K562 (cell line): ENCODE data around the gene AZU1. TPM values are rescaled to one million over a fixed set of nuclear protein-coding genes. Genes with fewer than 3 reads are reported as not detected.

Experiments used
- CREM ChIP-seq: IDR thresholded peaks from 2 replicates; pipeline ENCODE4 v1.6.1; 2014; ENCODE audit warnings: antibody characterized with exemption, low read depth
- EWSR1 ChIP-seq: fragments of 450-650 bp; IDR thresholded peaks from 2 replicates; pipeline ENCODE4 v1.6.1; 2018; ENCODE audit warnings: borderline replicate concordance, mild to moderate bottlenecking, low read depth, moderate library complexity; ENCODE audit not compliant: partially characterized antibody
- FOSL1 ChIP-seq: fragments of 200-800 bp; sonication (Bioruptor generic); conservative IDR thresholded peaks from 2 replicates; pipeline ENCODE4 v1.6.1; 2016; ENCODE audit warnings: missing genetic modification characterization, missing compliant biosample characterization
- MECOM ChIP-seq: fragments of 250-450 bp; sonication (Bioruptor Pico); IDR thresholded peaks from 2 replicates; pipeline ENCODE4 v1.8.0; 2022; ENCODE audit warnings: inconsistent platforms
- MEF2A ChIP-seq: IDR thresholded peaks from 2 replicates; pipeline ENCODE4 v1.6.1; 2011; ENCODE audit warnings: low read depth, mild to moderate bottlenecking, low read length, moderate library complexity; ENCODE audit not compliant: control insufficient read depth
- MXI1 ChIP-seq: IDR thresholded peaks from 2 replicates; pipeline ENCODE4 v1.6.1; 2011; ENCODE audit warnings: low read depth, mild to moderate bottlenecking, improper control_type of control experiment, low read length
- NEUROD1 ChIP-seq: fragments of 150-350 bp; IDR thresholded peaks from 2 replicates; pipeline ENCODE4 v1.6.1; 2014; ENCODE audit warnings: borderline replicate concordance, low read length, low read depth; ENCODE audit not compliant: partially characterized antibody
- POLR2G ChIP-seq: fragments of 200-400 bp; formaldehyde crosslinking; IDR thresholded peaks from 2 replicates; pipeline ENCODE4 v1.6.1; 2017; ENCODE audit warnings: low read depth, mild to moderate bottlenecking, antibody characterized with exemption, low read length, moderate library complexity
- POU5F1 ChIP-seq: fragments of 150-350 bp; IDR thresholded peaks from 2 replicates; pipeline ENCODE4 v1.6.1; 2014; ENCODE audit warnings: borderline replicate concordance, low read length, low read depth, mild to moderate bottlenecking; ENCODE audit not compliant: partially characterized antibody
- RB1 ChIP-seq: fragments of 450-650 bp; IDR thresholded peaks from 2 replicates; pipeline ENCODE4 v1.6.1; 2017; ENCODE audit warnings: low read depth, mild to moderate bottlenecking
- SLC30A9 ChIP-seq: fragments of 250-450 bp; sonication (Bioruptor Pico); IDR thresholded peaks from 2 replicates; pipeline ENCODE4 v1.8.0; 2022; ENCODE audit warnings: mild to moderate bottlenecking, moderate library complexity
- ZBED1 ChIP-seq: IDR thresholded peaks from 2 replicates; pipeline ENCODE4 v1.6.1; 2014
- ZC3H4 ChIP-seq: sonication (generic); formaldehyde crosslinking; IDR thresholded peaks from 2 replicates; pipeline ENCODE4 v1.9.0; 2021; ENCODE audit warnings: missing genetic modification reagents, borderline replicate concordance
- ZFP30 ChIP-seq: fragments of 250-450 bp; sonication (Bioruptor Pico); IDR thresholded peaks from 2 replicates; pipeline ENCODE4 v1.8.0; 2022; ENCODE audit warnings: moderate library complexity, mild to moderate bottlenecking, inconsistent platforms, borderline replicate concordance
- ZNF175 ChIP-seq: fragments of 200-800 bp; sonication (Bioruptor generic); IDR thresholded peaks from 2 replicates; pipeline ENCODE4 v1.6.1; 2016; ENCODE audit warnings: low read depth, mild to moderate bottlenecking, missing genetic modification characterization, missing compliant biosample characterization
- ZNF354B ChIP-seq: fragments of 250-450 bp; sonication (Bioruptor Pico); IDR thresholded peaks from 2 replicates; pipeline ENCODE4 v1.4.0; 2020
- ZNF785 ChIP-seq: fragments of 250-450 bp; sonication (Bioruptor Pico); IDR thresholded peaks from 2 replicates; pipeline ENCODE4 v1.4.0; 2020; ENCODE audit warnings: mild to moderate bottlenecking
- polyA plus RNA-seq, 8 experiments: library from polyadenylated mRNA; depleted of rRNA in 4 of 8; stranded (reverse) in 5 of 8; unstranded in 3 of 8; fragments of >200 nt; fragmentation: Nextera tagmentation in 2 of 8; fragmentation: Illumina TruSeq in 1 of 8; extraction: Ambion mirVana in 2 of 8; extraction: Trizol in 1 of 8; gene quantifications; 2 replicates each; pipeline versions ENCODE4 v1.2.1 to v1.2.3, GENCODE V29; 2011 to 2014; ENCODE audit warnings: inconsistent platforms in 1 of 8, missing spikeins in 1 of 8
- total RNA-seq, 7 experiments: library from RNA; depleted of rRNA in 6 of 7; stranded (reverse); fragments of >200 nt in 6 of 7; fragmentation: Illumina TruSeq in 2 of 7; extraction: Trizol in 2 of 7; gene quantifications; 2 replicates each; pipeline versions ENCODE4 v1.2.1 to v1.2.3, GENCODE V29; 2011 to 2021; ENCODE audit warnings: low replicate concordance in 1 of 7
- TF ChIP-seq, protein P1 (sequence below): conservative IDR thresholded peaks from 2 replicates; pipeline ENCODE4 v1.6.1; 2011; ENCODE audit warnings: low read depth, mild to moderate bottlenecking, low read length; ENCODE audit not compliant: control insufficient read depth
- TF ChIP-seq, protein P2 (sequence below): sonication (generic); formaldehyde crosslinking; IDR thresholded peaks from 2 replicates; pipeline ENCODE4 v1.4.0; 2020; ENCODE audit warnings: mild to moderate bottlenecking, missing genetic modification reagents
- TF ChIP-seq, protein P3 (sequence below): fragments of 450-650 bp; IDR thresholded peaks from 2 replicates; pipeline ENCODE4 v1.6.1; 2016; ENCODE audit warnings: borderline replicate concordance
- TF ChIP-seq, protein P4 (sequence below): fragments of 250-450 bp; sonication (Bioruptor Pico); IDR thresholded peaks from 2 replicates; pipeline ENCODE4 v1.5.0; 2021

Gene AZU1
- total and polyA plus RNA-seq, 9 of the 15 experiments (the other 6 are each of a cell fraction or from before 2014, with no cell fraction given), result 0.29 to 1.9 (median 0.59) TPM; not detected in 3

DNA sequence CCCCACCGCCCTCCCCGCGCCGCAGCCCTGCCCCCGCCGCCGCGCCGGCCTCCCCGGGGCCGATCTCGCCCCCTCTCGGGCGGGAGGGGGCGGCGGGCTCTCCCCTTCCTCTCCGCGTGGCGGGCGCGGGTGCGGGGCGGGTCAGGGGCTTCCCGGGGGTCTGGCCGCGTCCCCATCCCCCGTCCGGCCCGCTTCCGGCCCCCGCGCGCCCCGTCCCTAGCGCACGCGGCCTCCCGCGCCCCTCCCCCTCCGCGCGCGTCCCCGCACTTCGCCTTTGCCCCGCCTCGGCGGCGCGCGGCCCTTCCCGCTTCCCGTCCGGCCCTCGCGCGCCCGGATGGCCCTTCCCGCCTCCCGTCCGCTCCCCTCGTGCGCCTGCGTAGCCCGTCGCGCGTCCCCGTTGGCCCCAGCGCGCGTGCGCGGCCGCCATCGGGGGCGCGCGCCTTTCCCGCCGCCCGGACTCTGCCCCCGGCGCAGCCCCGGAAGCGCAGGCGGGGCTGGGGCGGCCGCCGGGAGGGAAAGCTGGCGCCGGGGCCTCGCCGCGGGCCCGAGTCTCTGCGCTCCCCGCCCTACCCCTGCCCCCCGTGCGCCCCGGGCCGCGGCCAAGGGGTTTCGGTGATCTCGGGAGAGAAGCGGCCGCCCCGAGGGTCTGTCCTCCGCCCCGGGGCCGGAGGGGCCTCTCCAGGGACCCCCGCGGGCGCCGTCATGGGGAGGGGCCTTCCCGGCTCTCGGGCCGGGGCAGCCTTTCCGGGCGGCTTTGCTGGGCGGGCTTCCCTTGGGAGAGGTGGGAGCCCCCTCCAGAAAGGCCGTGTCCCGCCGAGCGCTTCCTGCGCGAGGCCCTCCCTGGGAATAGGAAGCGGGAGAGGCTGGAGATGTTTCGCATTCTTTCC lies 29.9 kb upstream of the AZU1 start (continued):
- TF ChIP-seq SLC30A9 (CRISPR knock-in tag), result 0 out of 2 replicates have a peak, but pooled peaks have one; percentile 55
- TF ChIP-seq NEUROD1, result peak; percentile 35
- TF ChIP-seq, protein P1, sequence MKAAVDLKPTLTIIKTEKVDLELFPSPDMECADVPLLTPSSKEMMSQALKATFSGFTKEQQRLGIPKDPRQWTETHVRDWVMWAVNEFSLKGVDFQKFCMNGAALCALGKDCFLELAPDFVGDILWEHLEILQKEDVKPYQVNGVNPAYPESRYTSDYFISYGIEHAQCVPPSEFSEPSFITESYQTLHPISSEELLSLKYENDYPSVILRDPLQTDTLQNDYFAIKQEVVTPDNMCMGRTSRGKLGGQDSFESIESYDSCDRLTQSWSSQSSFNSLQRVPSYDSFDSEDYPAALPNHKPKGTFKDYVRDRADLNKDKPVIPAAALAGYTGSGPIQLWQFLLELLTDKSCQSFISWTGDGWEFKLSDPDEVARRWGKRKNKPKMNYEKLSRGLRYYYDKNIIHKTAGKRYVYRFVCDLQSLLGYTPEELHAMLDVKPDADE, result no peak
- peak; percentile 75 for TF ChIP-seq ZNF175
- peak; percentile 66 for TF ChIP-seq CREM
- TF ChIP-seq ZC3H4 (CRISPR knock-in tag), result 0 out of 2 replicates have a peak, but pooled peaks have one; percentile 21
- TF ChIP-seq POU5F1, result peak; percentile 69
- no peak for TF ChIP-seq MEF2A
- no peak for TF ChIP-seq MECOM (CRISPR knock-in tag)
- TF ChIP-seq MXI1, result no peak
- no peak for TF ChIP-seq ZNF354B (CRISPR knock-in tag)
- TF ChIP-seq, protein P2, sequence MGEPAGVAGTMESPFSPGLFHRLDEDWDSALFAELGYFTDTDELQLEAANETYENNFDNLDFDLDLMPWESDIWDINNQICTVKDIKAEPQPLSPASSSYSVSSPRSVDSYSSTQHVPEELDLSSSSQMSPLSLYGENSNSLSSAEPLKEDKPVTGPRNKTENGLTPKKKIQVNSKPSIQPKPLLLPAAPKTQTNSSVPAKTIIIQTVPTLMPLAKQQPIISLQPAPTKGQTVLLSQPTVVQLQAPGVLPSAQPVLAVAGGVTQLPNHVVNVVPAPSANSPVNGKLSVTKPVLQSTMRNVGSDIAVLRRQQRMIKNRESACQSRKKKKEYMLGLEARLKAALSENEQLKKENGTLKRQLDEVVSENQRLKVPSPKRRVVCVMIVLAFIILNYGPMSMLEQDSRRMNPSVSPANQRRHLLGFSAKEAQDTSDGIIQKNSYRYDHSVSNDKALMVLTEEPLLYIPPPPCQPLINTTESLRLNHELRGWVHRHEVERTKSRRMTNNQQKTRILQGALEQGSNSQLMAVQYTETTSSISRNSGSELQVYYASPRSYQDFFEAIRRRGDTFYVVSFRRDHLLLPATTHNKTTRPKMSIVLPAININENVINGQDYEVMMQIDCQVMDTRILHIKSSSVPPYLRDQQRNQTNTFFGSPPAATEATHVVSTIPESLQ (CRISPR knock-in tag), result no peak
- TF ChIP-seq ZNF785 (CRISPR knock-in tag), result no peak
- TF ChIP-seq POLR2G, result peak; percentile 83
- TF ChIP-seq EWSR1, result no peak
- TF ChIP-seq, protein P3, sequence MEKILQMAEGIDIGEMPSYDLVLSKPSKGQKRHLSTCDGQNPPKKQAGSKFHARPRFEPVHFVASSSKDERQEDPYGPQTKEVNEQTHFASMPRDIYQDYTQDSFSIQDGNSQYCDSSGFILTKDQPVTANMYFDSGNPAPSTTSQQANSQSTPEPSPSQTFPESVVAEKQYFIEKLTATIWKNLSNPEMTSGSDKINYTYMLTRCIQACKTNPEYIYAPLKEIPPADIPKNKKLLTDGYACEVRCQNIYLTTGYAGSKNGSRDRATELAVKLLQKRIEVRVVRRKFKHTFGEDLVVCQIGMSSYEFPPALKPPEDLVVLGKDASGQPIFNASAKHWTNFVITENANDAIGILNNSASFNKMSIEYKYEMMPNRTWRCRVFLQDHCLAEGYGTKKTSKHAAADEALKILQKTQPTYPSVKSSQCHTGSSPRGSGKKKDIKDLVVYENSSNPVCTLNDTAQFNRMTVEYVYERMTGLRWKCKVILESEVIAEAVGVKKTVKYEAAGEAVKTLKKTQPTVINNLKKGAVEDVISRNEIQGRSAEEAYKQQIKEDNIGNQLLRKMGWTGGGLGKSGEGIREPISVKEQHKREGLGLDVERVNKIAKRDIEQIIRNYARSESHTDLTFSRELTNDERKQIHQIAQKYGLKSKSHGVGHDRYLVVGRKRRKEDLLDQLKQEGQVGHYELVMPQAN, result no peak
- TF ChIP-seq RB1, result peak; percentile 99
- no peak for TF ChIP-seq ZBED1
- no peak for TF ChIP-seq ZFP30
- TF ChIP-seq FOSL1 (tag), result peak; percentile 59; the same call in 1 of the 2 replicates
- TF ChIP-seq, protein P4, sequence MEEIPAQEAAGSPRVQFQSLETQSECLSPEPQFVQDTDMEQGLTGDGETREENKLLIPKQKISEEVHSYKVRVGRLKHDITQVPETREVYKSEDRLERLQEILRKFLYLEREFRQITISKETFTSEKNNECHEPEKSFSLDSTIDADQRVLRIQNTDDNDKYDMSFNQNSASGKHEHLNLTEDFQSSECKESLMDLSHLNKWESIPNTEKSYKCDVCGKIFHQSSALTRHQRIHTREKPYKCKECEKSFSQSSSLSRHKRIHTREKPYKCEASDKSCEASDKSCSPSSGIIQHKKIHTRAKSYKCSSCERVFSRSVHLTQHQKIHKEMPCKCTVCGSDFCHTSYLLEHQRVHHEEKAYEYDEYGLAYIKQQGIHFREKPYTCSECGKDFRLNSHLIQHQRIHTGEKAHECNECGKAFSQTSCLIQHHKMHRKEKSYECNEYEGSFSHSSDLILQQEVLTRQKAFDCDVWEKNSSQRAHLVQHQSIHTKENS (CRISPR knock-in tag), result no peak
